ENCODE measurements around the gene PTPRG. TPM values are rescaled to one million over a fixed set of nuclear protein-coding genes. Genes with fewer than 3 reads are reported as not detected.

Gene PTPRG
- total and polyA plus RNA-seq, 2 experiments from 2014 or later: 8.5 to 34.9 TPM

DNA sequence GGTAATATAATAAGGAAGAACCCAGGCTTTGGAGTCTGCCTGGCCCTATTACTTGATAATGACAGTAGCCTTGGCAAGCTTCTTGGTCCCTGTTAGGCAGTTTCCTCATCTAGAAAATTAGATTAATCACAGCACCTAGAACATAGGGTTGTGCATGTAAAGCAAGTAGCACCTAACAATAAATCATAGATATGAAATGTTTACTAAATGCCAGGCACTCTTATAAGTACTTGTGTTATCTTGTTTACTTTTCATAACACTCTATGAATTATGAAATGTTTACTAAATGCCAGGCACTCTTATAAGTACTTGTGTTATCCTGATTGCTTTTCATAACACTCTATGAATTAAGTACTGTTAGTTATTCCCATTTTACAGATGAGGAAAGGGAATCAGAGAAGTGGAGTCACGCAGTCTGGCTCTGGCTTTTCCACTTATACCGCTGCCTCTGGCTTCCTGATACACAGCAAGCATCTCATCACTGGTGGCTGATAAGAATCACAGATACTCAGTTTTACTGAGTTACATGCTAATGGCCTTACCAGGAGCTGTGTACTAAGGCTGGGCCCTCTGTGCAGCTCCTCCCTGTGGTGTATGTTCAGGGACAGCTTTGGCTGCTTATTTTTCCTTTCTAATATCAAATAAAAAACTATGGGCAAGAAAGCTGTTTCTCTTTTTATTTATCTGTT, 688.6 kb downstream of the PTPRG start:
- Histone ChIP-seq H3K79me2 (no peaks in the 10 kb centered on the region), H3K27me3 (no peaks in the 10 kb centered on the region), H4K20me1 (ENCODE audit: insufficient read depth, poor library complexity, severe bottlenecking) (no peaks in the 10 kb centered on the region), H3K9me2 (replicated peaks; ENCODE audit: insufficient read depth) (no peaks in the 10 kb centered on the region), H3K36me3 (replicated peaks; ENCODE audit: insufficient read depth, low read depth) (no peaks in the 10 kb centered on the region), H3K27ac (no peak overlapping the region), H3K9me3 (ENCODE audit: low read depth) (no peaks in the 10 kb centered on the region), H3K4me2 (no peak overlapping the region), H2AFZ (no peak overlapping the region), H3K4me3 (no peak overlapping the region), H3K4me1 (ENCODE audit: insufficient read depth) (no peaks in the 10 kb centered on the region)
- DNase-seq (ENCODE audit: low spot score): no peak
- WGBS (ENCODE audit: low lambda C conversion rate, missing lambda C conversion rate): 86% methylated on average over 2 of the region's 2 CpGs
- TF ChIP-seq EZH2 (IDR thresholded peaks at IDR 0.05; ENCODE audit: borderline replicate concordance): no peak
- no peak for TF ChIP-seq EZH2phosphoT487 (IDR thresholded peaks at IDR 0.05; ENCODE audit: low read depth, severe bottlenecking, unreplicated experiment)
- TF ChIP-seq, protein P1, sequence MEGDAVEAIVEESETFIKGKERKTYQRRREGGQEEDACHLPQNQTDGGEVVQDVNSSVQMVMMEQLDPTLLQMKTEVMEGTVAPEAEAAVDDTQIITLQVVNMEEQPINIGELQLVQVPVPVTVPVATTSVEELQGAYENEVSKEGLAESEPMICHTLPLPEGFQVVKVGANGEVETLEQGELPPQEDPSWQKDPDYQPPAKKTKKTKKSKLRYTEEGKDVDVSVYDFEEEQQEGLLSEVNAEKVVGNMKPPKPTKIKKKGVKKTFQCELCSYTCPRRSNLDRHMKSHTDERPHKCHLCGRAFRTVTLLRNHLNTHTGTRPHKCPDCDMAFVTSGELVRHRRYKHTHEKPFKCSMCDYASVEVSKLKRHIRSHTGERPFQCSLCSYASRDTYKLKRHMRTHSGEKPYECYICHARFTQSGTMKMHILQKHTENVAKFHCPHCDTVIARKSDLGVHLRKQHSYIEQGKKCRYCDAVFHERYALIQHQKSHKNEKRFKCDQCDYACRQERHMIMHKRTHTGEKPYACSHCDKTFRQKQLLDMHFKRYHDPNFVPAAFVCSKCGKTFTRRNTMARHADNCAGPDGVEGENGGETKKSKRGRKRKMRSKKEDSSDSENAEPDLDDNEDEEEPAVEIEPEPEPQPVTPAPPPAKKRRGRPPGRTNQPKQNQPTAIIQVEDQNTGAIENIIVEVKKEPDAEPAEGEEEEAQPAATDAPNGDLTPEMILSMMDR (IDR thresholded peaks at IDR 0.05; ENCODE audit: poor library complexity): no peak

DNA sequence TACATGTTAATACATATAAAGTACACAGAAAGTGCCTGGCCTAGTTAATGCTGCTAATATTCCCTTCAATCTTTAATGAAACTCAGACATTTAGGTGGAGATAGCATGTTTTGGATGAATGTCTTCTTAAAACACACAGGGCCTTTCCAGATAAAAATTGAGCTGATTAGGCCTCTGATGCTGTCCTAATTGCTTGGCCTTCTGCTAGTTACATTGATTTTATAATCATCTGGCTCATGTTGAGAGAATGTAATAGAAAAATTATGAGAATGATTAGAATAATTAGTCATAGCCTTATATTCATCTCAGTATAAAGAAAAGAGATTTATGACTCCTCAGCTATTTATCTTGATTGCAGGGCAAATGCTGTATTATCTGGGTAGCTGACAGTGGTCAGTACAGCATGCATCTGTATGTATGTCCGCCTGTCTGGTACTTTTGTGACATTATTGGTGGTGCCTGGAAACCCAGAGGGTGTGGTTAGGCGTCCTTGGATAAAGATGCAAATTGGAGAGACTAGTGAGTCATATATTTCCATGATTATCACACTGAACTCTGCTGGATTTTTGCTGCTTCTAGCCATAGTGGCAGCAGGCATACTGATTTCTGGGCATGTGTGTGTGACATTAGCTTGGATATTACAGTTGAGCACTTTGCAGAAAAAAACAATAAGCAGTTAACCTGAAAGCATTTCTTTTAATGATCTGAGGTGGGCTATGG, 691.2 kb downstream of the PTPRG start:
- WGBS (ENCODE audit: low lambda C conversion rate, missing lambda C conversion rate): 74% methylated on average over 2 of the region's 2 CpGs

DNA sequence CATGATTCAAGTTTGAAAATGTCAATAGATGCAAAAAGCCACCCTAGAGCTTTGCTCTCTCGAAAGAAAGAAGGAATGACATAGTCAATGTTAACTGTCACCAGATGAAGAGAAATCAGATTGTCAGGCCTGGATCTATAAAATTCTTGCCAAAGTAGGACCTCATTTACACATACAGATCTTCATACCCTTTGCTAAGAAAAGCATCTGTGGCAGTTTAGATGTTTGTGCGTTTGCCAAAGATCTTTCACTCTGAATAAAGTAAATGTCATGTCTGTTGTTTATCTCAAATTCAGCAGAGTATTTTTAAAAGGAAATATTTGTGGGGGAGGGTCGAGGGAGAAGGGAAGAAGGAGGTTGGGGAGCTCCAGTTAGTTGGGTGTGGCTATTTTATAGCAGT, 692.6 kb downstream of the PTPRG start:
- no peak overlapping the region for H3K27ac ChIP-seq
- no peak overlapping the region for H2AFZ ChIP-seq
- H3K79me2 ChIP-seq: no peaks in the 10 kb centered on the region
- no peaks in the 10 kb centered on the region for H3K36me3 ChIP-seq (replicated peaks; ENCODE audit: insufficient read depth, low read depth)
- H3K4me3 ChIP-seq: no peak overlapping the region
- TF ChIP-seq, protein P1 (IDR thresholded peaks at IDR 0.05; ENCODE audit: poor library complexity): no peak
- no peak for TF ChIP-seq EZH2 (IDR thresholded peaks at IDR 0.05; ENCODE audit: borderline replicate concordance)
- TF ChIP-seq EZH2phosphoT487 (IDR thresholded peaks at IDR 0.05; ENCODE audit: low read depth, severe bottlenecking, unreplicated experiment): no peak
- no peak for DNase-seq (ENCODE audit: low spot score)
- no peaks in the 10 kb centered on the region for H4K20me1 ChIP-seq (ENCODE audit: insufficient read depth, poor library complexity, severe bottlenecking)
- no peaks in the 10 kb centered on the region for H3K9me2 ChIP-seq (replicated peaks; ENCODE audit: insufficient read depth)
- H3K4me1 ChIP-seq (ENCODE audit: insufficient read depth): no peaks in the 10 kb centered on the region
- H3K27me3 ChIP-seq: no peaks in the 10 kb centered on the region
- 84% methylated on average over 3 of the region's 3 CpGs for WGBS (ENCODE audit: low lambda C conversion rate, missing lambda C conversion rate)
- no peak overlapping the region for H3K4me2 ChIP-seq
- no peaks in the 10 kb centered on the region for H3K9me3 ChIP-seq (ENCODE audit: low read depth)

More for the DNA sequence above, 691.2 kb downstream of the PTPRG start:
- Histone ChIP-seq H2AFZ (no peak overlapping the region), H3K4me1 (ENCODE audit: insufficient read depth) (no peaks in the 10 kb centered on the region), H4K20me1 (ENCODE audit: insufficient read depth, poor library complexity, severe bottlenecking) (no peaks in the 10 kb centered on the region), H3K27ac (no peak overlapping the region), H3K27me3 (no peaks in the 10 kb centered on the region), H3K9me3 (ENCODE audit: low read depth) (no peaks in the 10 kb centered on the region), H3K36me3 (replicated peaks; ENCODE audit: insufficient read depth, low read depth) (no peaks in the 10 kb centered on the region), H3K9me2 (replicated peaks; ENCODE audit: insufficient read depth) (no peaks in the 10 kb centered on the region), H3K79me2 (no peaks in the 10 kb centered on the region), H3K4me2 (no peak overlapping the region), H3K4me3 (no peak overlapping the region)
- no peak for DNase-seq (ENCODE audit: low spot score)
- TF ChIP-seq EZH2phosphoT487 (IDR thresholded peaks at IDR 0.05; ENCODE audit: low read depth, severe bottlenecking, unreplicated experiment) (no peak), EZH2 (IDR thresholded peaks at IDR 0.05; ENCODE audit: borderline replicate concordance) (no peak)
- TF ChIP-seq, protein P1 (IDR thresholded peaks at IDR 0.05; ENCODE audit: poor library complexity): no peak
